ENCODE measurements around the gene CEP43. TPM values are rescaled to one million over a fixed set of nuclear protein-coding genes. Genes with fewer than 3 reads are reported as not detected.

CEP43 gene
- polyA plus RNA-seq, 12 donors: 10.7 to 27.6 (median 17.3) TPM; not detected in 1

DNA sequence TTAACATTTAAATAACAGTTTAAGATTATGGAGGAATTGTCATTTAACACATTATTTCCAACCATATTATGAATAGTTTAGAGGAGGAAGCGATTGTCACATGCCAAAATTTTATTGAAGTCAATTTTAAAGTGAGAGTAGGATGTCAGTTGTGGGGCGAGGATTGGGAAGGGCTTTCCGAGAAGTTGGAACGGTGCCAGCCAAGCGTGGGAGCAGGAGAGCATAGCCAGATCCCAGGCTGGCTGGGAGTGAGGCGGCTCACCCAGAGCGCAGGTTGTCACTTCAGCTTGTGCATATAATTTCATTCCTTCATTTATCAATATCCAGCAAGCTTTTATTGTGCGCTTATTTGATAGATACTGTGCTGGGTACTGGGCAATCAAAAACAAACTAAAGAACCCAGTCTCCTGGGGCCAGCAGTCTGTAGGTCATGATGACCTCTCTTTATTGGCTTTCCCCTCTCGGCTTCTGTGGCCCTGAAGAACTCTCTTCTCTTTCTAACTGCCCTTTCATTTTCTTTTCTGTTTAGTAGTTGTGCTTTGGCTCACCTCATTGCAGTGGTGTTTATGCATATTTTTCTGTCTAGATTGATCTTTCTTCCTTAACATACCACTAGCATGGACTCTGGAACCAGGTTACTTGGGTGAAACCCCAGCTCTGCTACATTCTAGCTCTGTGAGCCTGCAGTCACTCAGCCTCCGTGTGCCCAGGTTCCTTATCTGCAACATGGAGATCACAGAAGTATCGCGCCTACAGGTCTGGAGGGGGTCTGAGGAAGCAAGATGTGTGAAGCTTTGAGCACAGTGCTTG lies 6.4 kb downstream of the CEP43 start:
- DNase-seq: peak; percentile 7

DNA sequence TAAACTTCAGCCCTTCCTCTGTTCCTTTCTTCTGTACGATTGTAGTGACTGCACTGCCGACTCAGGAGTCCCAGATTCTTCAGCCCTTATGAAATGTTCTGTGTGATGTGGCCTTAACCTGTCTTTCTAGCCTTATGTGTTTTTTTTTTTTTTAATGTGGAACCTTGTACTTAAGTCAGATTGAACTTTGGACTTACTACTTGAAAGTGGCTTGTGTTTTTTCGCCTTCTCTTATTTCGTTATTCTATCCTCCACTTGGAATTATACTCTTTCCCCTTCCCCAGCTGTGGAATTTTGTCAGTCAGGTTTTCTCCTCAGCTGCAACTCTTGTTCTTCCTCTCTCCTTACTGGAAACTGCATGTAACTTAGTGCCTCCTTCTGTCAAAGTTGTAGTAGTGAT lies 8.8 kb downstream of the CEP43 start:
- no peak for DNase-seq

- no peak for DNase-seq
Observed at GRCh38 chr6:167013067-167013466, 13.9 kb downstream of the CEP43 start.

GRCh38 chr6:167013946-167014345 lies 14.7 kb downstream of the CEP43 start:
- DNase-seq: no peak

DNA sequence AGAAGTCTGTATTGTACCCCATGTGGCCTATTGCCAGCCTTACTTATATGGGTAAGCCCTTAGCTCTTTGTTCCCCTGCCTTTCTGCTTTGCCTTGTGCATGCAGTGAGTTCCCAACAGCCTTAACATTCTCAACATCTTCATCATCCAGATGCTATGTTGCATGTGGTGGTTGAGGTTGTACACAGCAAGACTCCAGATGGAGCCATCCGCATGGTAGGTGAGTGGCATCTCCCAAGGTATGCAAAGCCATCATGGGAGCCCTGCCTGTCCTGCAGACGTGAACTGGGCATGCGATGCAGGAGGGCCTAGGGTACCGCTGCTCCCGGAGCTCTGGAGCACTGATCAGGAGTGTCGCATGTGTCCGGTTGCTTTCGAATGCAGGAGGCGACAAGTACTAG lies 16.1 kb downstream of the CEP43 start:
- no peak for DNase-seq

DNA sequence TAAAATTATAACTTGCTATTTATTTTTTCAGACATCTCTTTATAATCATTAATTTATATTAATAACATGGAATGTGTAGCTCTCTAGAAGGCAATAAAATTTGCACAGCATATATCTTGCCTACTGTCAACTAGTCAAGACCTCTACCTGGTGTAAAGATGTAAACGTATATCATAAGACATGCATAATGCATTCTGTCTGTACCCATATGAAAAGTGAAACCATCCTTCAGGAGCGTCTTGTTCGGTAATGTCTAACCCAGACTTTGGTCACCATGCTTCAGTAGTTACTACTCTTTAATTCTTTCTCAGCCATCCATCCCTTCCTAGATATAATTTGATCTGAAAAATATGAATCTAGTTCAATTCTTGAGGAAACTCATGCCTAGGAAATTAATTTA lies 21.0 kb downstream of the CEP43 start:
- no peak for DNase-seq

DNA sequence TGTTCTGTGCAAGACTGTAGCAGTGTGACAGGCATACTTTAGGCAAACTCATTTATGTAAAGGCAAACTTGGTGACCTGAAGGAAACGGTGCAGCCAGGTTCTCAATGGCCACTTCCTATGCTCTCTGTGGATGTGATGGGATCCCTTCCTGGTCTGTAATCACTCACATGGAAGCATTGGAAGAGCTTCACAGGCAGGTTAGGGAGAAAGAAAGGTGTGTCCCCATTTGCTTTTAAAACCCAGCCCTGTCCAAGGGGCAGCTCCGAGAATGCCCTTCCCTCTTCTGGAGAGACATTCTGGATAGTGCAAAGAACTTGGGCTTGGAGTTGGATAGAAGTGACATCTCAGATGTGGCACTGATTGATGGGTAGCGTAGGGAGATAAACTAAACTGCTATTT lies 28.1 kb downstream of the CEP43 start:
- no peak for DNase-seq

DNA sequence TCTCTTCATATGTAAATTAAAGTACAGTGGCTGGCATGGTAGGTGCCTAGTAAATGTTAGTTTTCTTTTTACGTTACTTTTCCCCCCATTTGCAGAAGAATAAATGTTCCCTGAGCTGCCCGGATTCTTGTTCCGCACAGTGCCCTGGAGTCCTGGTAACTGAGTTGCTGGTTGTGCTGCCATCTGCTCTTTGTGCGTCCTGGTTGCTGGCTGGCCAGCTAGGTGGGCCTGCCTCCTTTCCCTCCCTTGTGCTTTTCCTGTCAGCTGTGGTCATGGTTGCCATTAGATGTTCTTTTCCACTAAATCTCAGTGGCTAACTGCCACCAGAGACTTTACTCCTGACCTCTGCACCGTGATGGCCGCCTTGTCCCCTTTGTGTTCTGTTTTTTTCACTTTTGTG lies 28.6 kb downstream of the CEP43 start:
- no peak for DNase-seq

GRCh38 chr6:167030222-167031072 lies 31.2 kb downstream of the CEP43 start:
- no peak for DNase-seq

GRCh38 chr6:167031082-167031709 lies 32.0 kb downstream of the CEP43 start:
- no peak for DNase-seq

DNA sequence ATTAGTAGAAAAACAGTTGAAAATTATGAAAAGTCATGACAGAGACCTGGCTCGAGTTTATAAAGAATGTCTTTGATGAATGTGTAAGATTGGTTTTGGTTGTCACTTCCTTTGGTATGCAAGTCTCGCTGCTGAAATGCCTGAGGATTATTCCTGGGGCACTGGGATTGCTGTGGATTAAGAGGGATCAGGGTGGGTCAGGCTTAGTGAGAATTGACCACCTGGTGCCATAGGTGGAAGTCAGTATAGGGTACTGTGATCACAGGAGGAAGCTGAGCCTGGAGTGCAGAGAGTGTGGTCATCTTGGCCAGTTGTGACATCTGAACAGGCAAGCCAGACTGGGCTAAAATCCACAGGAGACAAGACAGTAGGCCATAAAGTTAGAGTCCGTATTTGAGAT lies 34.9 kb downstream of the CEP43 start:
- DNase-seq: no peak

DNA sequence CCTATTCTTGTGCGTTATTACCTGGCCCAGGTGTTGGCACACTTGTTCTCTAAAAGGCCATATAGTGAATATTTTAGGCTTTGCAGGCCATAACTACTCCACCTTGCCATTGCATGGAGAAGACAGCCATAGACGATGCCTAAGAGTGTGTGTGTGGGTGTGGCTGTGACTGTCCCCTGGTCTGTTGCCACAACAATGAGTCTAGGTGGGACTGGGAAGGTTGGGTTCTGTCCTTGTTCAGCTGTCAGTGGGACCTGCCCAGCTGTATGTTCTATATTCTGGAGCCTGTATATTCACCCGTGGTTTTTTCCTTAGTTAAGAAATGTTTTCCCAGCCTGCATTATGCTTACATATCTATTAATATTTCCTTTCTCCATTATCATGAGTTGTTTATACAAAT lies 38.6 kb downstream of the CEP43 start:
- DNase-seq: no peak

DNA sequence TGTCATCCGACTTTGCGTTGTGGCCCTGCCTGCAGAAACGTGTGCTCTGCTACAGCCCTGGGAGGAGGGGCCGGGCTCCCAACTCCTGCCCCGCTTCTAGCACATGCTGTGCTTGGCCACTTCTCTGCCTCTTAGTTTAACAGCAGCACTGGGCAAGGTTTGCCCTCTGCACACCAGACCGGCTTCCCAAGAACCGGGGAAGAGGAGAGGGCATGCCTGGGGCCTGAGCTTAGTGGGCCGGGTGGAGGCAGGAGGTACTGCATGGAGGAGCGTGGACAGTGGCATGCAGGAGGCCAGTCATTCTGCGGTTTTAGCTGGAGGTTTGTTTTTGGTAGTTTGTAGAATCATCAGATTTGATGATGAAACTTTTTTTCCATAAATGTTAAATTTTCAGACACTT lies 45.5 kb downstream of the CEP43 start:
- DNase-seq: no peak

- DNase-seq: no peak
Observed at GRCh38 chr6:167045828-167046580, 46.8 kb downstream of the CEP43 start.

DNA sequence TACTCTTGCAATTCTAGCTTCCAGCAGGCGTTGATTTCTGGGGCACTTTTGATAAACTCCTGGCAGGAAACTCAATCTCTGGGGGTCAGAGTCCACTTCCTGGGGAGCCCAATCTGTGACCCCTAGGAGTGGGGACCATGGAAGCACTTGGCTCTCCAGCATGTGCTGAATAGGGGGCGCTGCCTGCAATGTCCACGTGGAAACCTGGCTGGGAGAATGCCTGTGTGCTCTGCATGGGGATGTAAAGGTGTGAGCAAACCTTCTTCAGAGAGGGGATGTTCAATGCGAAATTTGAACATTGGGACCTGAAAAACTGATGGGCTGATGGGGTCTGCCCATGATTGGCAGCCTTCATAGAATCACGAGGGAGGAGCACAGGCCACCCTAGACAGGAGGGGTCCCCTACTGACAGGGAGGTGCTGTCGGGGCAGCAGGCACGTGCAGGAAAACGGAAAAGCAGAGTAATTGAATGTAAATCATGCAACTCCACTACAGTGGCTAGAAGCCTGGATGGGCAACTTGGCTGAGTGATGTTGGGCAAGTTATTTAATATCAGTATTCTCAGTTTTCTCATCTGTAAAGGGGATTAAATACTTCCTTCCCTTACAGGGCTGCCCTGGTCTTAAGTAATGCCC lies 47.8 kb downstream of the CEP43 start:
- no peak for DNase-seq

DNA sequence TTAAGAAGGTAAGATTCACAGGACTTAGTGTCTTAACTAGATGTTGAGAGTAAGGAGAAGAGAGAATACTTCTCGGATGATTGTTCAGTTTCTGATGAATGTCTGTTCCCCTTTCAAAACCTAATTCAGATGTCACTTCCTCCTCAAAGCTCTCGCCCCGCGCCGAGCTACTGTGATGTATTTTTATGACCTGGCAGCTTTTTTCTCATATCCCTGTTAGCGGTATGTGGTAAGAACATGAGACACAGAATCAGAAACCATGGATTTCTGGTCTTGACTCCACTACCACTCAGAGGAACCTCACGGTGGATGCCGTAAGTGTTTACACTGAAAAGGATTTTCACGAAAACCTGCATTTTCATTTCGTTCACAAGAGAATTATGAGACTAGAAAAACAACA lies 48.4 kb downstream of the CEP43 start:
- no peak for DNase-seq

Other genes starting within 250 kb of the CEP43 start
- 10 to 100 TPM in 11 of 12 donors, not detected in 1; 12.2 to 42.8 (median 16.4) TPM for gene RNASET2, start 42.8 kb upstream of the CEP43 start, polyA plus RNA-seq (ENCODE audit: insufficient read length in 12 of 12)
- under 1 TPM in 1 of 12 donors, not detected in 11; 0.50 TPM for gene CCR6, start 123.7 kb downstream of the CEP43 start, polyA plus RNA-seq (ENCODE audit: insufficient read length in 12 of 12)
- under 1 TPM in 3 of 12 donors, not detected in 9; 0.12 to 0.18 (median 0.12) TPM for gene GPR31, start 158.6 kb downstream of the CEP43 start, polyA plus RNA-seq (ENCODE audit: insufficient read length in 12 of 12)